ENCODE data around the gene ELAPOR2.
"Not testable (repeated sequence)": the region's sequence is repeated elsewhere in the genome, so short reads cannot be mapped to it uniquely, and the experiment has no call there.

Gene ELAPOR2

DNA sequence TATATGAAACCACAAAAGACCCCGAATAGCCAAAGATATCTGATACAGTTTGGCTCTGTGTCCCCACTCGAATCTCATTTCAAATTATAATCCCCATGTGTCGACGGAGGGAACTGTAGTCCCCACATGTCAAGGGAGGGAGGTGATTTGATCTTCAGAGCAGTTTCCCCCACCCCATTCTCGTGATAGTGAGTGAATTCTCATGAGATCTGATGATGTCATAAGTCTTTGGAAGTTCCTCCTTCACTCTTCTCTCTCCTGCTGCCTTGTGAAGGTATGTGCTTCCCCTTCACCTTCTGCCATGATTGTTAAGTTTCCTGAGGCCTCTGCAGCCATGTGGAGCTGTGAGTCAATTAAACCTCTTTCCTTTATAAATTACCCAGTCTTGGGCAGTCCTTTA, 13.0 kb downstream of the ELAPOR2 start:
- no peak for DNase-seq (ENCODE audit: low read depth)

- DNase-seq (ENCODE audit: low read depth) = not testable (repeated sequence)
These were observed 14.7 kb downstream of the ELAPOR2 start for GRCh38 chr7:87044713-87045112.

- not testable (repeated sequence) for DNase-seq (ENCODE audit: low read depth)
These were observed 17.9 kb downstream of the ELAPOR2 start for GRCh38 chr7:87041586-87041985.

- DNase-seq (ENCODE audit: low read depth) = not testable (repeated sequence)
These were observed 19.7 kb downstream of the ELAPOR2 start for GRCh38 chr7:87039691-87040299.

DNA sequence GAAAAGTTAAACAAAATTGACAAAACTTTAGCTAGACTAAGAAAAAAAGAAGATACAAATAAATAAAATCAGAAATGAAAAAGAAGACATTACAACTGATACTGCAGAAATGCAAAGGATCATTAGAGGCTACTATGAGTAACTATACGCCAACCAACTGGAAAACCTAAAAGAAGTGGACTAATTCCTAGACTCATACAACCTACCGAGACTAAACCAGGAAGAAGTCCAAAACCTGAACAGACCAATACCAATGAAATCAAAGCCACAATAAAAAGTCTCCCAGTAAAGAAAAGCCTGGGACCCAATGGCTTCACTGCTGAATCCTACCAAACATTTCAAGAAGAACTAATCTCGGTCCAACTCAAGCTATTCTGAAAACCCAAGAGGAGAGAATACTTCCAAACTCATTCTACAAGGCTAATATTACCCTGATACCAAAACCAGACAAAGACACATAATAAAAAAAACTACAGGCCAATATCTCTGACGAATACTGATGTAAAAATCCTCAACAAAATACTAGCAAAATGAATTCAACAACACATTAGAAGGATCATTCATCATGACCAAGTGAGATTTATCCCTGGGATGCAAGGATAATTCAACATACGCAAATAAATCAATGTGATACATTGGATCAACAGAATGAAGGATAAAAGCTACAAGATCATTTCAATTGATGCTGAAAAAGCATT, 20.3 kb downstream of the ELAPOR2 start:
- no peak for DNase-seq (ENCODE audit: low read depth)

DNA sequence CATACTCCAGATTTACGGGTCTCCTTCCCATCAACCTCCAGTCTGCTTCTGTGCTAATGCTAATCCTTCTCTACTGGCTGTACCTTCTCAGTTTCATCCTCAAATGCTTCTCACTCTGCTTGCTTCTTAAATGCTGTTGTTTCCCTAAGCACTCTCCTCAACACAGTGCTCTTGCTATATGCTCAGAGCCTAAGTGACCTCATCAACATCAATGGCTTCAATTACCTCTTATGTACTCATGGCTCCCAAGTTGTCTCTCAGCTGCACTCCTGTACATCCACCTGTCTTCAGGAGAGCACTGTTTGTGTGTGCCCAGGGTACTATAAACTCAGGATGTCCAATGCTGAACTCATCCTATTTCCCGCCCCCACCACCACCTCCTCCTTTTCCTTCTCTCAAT, 22.5 kb downstream of the ELAPOR2 start:
- no peak for DNase-seq (ENCODE audit: low read depth)

- no peak for DNase-seq (ENCODE audit: low read depth)
These were observed 26.7 kb downstream of the ELAPOR2 start for GRCh38 chr7:87032604-87033339.

DNA sequence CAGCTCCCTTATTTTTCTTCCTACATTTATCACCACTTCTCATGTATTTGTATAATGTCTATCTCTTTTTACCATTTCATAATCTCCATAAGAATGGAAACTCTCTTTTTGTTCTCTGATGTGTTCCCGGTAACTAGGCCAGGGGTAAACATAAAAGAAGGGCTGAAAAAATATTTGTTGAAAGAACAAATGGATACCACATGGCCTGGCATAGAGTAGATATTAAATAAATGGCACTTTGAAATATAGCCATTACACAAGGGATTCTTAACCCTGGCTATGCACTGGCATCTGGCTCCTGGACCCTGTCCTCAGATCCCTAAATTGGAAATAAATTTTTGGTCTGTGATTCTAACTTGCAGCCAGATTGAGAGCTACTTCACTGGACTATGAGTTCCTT, 30.4 kb downstream of the ELAPOR2 start:
- no peak for DNase-seq (ENCODE audit: low read depth)

DNA sequence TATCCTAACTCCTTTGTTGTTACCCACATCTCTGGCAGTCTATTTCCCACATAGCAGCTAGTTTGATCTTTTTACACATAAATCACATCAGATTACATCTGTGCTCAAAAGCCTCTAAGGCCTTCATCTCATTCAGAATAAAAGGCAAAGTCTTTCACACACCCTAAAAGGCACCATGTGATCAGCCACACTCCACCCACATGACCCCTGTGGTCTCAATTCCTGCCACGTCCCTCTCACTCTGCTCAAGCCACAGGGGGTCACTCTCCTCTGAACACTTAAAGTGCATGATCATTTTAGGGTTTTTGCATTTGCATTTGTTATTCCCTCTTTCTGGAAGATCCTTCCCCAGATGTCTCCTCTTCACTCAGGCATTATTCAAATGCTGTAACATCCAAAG, 30.8 kb downstream of the ELAPOR2 start:
- DNase-seq (ENCODE audit: low read depth) = no peak

DNA sequence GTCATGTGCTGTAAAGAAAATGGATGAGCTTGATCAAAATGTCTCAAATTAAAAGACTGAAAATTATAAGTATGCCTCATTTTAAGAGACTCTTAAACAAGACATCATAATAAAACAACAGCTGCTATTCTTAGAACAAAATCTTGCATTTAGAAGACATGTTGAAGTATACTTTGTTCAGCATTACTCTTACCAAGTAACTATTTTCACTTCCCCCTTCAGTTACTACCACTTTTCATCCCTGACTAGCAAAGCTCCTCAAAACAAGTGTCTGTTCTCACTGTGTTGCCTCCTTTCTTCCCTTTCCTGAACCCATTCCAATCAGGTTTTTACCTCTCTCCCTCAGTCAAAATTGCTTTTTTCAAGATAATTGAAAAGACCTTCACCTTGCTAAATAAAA, 31.6 kb downstream of the ELAPOR2 start:
- no peak for DNase-seq (ENCODE audit: low read depth)

- DNase-seq (ENCODE audit: low read depth) = no peak
These were observed 38.2 kb downstream of the ELAPOR2 start for GRCh38 chr7:87021285-87021684.

DNA sequence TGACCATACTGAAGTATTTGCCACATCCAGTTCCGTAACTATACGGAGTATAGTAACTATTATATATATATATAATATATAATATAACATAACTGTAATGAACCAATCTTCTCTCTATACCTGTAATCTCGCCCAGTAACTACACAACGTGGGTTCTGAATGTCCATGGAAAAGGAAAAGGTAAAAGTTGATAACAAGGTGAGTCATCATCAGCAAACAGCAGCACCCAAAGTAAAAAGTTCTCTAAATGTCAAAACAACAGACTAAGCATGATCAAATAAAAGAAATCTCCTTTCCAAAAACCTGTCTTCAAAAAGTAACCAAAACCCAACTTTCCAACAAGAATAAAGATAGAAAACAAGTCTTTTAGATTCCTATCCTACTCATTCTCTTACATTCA, 42.8 kb downstream of the ELAPOR2 start:
- DNase-seq (ENCODE audit: low read depth) = no peak

DNA sequence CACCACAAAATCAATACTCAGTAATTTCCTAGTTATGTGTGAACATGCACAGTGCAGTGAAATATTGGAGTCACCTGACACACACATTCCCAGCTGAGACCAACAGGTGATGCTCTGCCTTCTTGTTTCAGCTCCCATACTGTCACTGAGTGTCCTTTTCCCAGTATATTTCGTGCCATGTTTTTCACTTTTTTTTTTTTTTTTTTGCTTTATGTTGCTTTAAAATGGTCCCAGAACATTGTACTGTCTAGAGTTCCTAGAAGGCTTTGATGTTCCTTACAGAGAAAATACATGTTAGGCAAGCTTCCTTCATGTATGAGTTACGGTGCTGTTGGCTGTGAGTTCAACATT, 45.6 kb downstream of the ELAPOR2 start:
- DNase-seq (ENCODE audit: low read depth) = no peak

DNA sequence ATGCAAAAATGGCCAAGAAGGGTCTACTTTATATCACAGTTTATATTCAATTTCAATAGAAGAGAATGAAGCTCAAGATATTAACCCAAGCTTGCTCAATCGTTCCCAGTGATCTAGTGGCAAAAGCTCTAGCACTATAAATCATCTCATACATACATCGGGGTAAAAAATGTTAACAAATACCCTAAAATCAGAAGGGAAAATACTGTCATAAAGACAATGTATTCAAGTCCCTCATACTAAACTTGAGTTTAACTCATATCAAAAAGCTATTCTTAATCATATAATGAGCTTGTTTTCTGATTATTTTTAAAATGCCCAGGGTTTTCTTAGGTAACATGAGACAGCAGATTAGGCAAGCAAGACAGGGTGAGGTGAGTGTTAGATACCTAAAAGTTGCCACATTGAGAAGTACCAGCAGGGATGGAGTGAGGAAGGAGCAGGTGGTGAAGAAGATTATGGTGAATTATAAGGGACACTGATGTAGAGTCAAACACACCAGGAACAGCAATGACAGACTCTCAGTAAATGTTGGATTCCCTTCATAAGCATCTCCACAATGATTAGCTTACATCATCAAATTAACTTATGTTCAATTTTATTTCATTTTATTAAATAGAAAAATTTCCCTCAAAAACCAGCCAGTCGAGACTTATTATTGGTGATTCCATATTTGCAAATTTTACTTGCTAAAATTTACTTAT, 46.2 kb downstream of the ELAPOR2 start:
- no peak for DNase-seq (ENCODE audit: low read depth)

Measured in stimulated activated CD8-positive, alpha-beta memory T cell treated with anti-CD3 and anti-CD28 coated beads, Interleukin-12 subunit alpha, Interleukin-12 subunit beta, amount 100 ng/mL, for 4 hours (primary cell).